Measurements from ENCODE around the gene REG3G.

The REG3G gene

DNA sequence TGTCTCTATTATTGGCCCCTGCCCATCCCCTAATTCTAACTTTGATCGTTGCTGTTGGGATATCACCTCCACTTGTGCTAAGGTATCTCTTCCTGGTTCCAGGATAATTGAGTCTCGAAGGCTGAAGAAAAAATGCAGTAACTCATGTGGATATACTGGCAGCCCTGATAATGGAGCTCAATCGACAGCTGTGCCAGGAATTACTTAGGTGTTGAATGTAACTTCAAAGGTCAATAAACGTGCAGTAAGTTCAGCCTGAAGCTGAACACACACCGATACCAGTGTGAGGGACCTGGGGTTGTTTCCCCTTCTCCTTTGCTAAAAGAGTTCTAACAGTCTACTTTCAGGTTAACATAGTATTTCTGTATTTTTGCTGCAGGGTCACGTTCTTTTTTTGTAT is 11.9 kb upstream of the REG3G start:
- Histone ChIP-seq H3K9me3 (ENCODE audit: low read length) (no peaks in the 10 kb centered on the region), H3K4me3 (ENCODE audit: low read depth, low read length, poor library complexity, severe bottlenecking) (no peak overlapping the region), H3K4me2 (ENCODE audit: low read length) (no peak overlapping the region), H3K4me1 (ENCODE audit: insufficient read depth, low read length, severe bottlenecking) (no peaks in the 10 kb centered on the region), H3K27ac (ENCODE audit: low read depth, low read length, poor library complexity, severe bottlenecking) (no peak overlapping the region), H2AFZ (ENCODE audit: low read length) (no peak overlapping the region), H3K9me2 (ENCODE audit: low read depth, low read length) (no peaks in the 10 kb centered on the region), H3K27me3 (ENCODE audit: insufficient read depth, low read length) (no peaks in the 10 kb centered on the region), H4K20me1 (ENCODE audit: insufficient read depth, low read length) (no peaks in the 10 kb centered on the region), H3F3A (ENCODE audit: insufficient read depth, low read length) (no peaks in the 10 kb centered on the region), H3K36me3 (ENCODE audit: insufficient read depth, low read length) (no peaks in the 10 kb centered on the region), H3K79me2 (ENCODE audit: insufficient read depth, low read length) (no peaks in the 10 kb centered on the region), H3K9ac (ENCODE audit: low read length) (no peak overlapping the region)
- TF ChIP-seq CTCF (IDR thresholded peaks at IDR 0.05; ENCODE audit: low read length) (no peak), EZH2 (IDR thresholded peaks at IDR 0.05; ENCODE audit: borderline replicate concordance, low read length) (no peak)

GRCh38 chr2:79016342-79016741 is 9.2 kb upstream of the REG3G start:
- no peak overlapping the region for H3K9ac ChIP-seq (ENCODE audit: low read length)
- no peaks in the 10 kb centered on the region for H3K79me2 ChIP-seq (ENCODE audit: insufficient read depth, low read length)
- H3K4me3 ChIP-seq (ENCODE audit: low read depth, low read length, poor library complexity, severe bottlenecking): no peak overlapping the region
- no peaks in the 10 kb centered on the region for H4K20me1 ChIP-seq (ENCODE audit: insufficient read depth, low read length)
- no peaks in the 10 kb centered on the region for H3F3A ChIP-seq (ENCODE audit: insufficient read depth, low read length)
- H3K4me1 ChIP-seq (ENCODE audit: insufficient read depth, low read length, severe bottlenecking): no peaks in the 10 kb centered on the region
- TF ChIP-seq EZH2 (IDR thresholded peaks at IDR 0.05; ENCODE audit: borderline replicate concordance, low read length) (no peak), CTCF (IDR thresholded peaks at IDR 0.05; ENCODE audit: low read length) (no peak)
- H3K4me2 ChIP-seq (ENCODE audit: low read length): no peak overlapping the region
- H3K9me3 ChIP-seq (ENCODE audit: low read length): no peaks in the 10 kb centered on the region
- H3K27me3 ChIP-seq (ENCODE audit: insufficient read depth, low read length): no peaks in the 10 kb centered on the region
- no peak overlapping the region for H3K27ac ChIP-seq (ENCODE audit: low read depth, low read length, poor library complexity, severe bottlenecking)
- no peaks in the 10 kb centered on the region for H3K9me2 ChIP-seq (ENCODE audit: low read depth, low read length)
- H3K36me3 ChIP-seq (ENCODE audit: insufficient read depth, low read length): no peaks in the 10 kb centered on the region
- H2AFZ ChIP-seq (ENCODE audit: low read length): no peak overlapping the region

DNA sequence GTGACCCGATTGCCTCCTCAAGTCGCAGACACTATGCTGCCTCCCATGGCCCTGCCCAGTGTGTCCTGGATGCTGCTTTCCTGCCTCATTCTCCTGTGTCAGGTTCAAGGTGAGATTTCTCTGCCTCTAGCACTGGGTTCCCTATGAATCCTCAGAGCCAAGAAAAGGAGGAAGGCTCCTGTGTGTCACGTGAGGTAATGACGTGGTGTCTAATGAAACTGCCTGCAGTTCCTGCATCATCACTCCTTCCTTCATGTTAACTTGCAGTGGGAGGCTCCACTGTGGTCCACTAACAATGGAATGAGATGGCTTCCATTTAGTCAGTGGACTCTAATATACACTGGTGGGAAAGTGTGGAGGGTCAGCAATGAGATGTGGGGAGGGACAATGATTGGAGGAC is 559 bp downstream of the REG3G start:
- Histone ChIP-seq H3K9ac (ENCODE audit: low read length) (no peak overlapping the region), H3K36me3 (ENCODE audit: insufficient read depth, low read length) (no peaks in the 10 kb centered on the region), H4K20me1 (ENCODE audit: insufficient read depth, low read length) (no peaks in the 10 kb centered on the region), H2AFZ (ENCODE audit: low read length) (no peak overlapping the region), H3K27ac (ENCODE audit: low read depth, low read length, poor library complexity, severe bottlenecking) (no peak overlapping the region), H3K79me2 (ENCODE audit: insufficient read depth, low read length) (no peaks in the 10 kb centered on the region), H3K9me3 (ENCODE audit: low read length) (no peaks in the 10 kb centered on the region), H3K4me3 (ENCODE audit: low read depth, low read length, poor library complexity, severe bottlenecking) (no peak overlapping the region), H3K9me2 (ENCODE audit: low read depth, low read length) (no peaks in the 10 kb centered on the region), H3K27me3 (ENCODE audit: insufficient read depth, low read length) (no peaks in the 10 kb centered on the region), H3F3A (ENCODE audit: insufficient read depth, low read length) (no peaks in the 10 kb centered on the region), H3K4me1 (ENCODE audit: insufficient read depth, low read length, severe bottlenecking) (no peaks in the 10 kb centered on the region), H3K4me2 (ENCODE audit: low read length) (no peak overlapping the region)
- TF ChIP-seq EZH2 (IDR thresholded peaks at IDR 0.05; ENCODE audit: borderline replicate concordance, low read length) (no peak), CTCF (IDR thresholded peaks at IDR 0.05; ENCODE audit: low read length) (no peak)
